Fibroblast of pulmonary artery (primary cell): ENCODE results near the gene ITPR3.

ENCODE experiments used
- DNase-seq: peaks from one replicate; pipeline ENCODE4 v3.0.0-alpha.2; 2010; ENCODE audit warnings: low read depth
- H3K4me3 ChIP-seq: replicated peaks from 2 replicates; pipeline ENCODE4 v1.5.1; 2011; ENCODE audit warnings: low read depth, mild to moderate bottlenecking, control low read depth, low read length, moderate library complexity
- CTCF ChIP-seq: IDR thresholded peaks from 2 replicates; pipeline ENCODE4 v1.5.1; 2011; ENCODE audit warnings: mild to moderate bottlenecking, control low read depth, low read length, inconsistent platforms; ENCODE audit errors: missing control alignments

The ITPR3 gene

DNA sequence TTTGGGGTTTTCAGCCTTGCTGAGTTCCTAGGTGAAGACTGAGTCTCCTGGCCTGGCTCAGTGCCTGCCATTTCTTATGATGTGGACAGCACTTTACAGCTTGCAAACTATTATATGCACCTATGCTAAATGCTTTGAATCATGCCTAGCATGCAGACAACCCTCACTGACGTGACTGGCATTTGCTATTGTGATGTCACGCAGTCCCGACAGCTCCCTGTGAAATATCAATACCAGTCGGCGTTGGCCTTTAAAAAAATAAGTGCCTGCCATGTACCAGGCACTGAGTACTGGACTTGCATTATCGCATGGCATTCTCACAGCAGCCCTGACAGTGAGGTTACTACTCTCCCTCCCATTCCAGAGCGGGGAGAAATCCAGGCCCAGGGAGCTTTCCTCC, 54.8 kb downstream of the ITPR3 start:
- no peak overlapping the region for H3K4me3 ChIP-seq
- DNase-seq = no peak
- TF ChIP-seq CTCF = no peak

- DNase-seq = no peak
- TF ChIP-seq CTCF = no peak
- no peak overlapping the region for H3K4me3 ChIP-seq
Measured at GRCh38 chr6:33676416-33677142, 55.5 kb downstream of the ITPR3 start.

GRCh38 chr6:33677143-33677660, 56.1 kb downstream of the ITPR3 start:
- no peak overlapping the region for H3K4me3 ChIP-seq
- no peak for DNase-seq
- no peak for TF ChIP-seq CTCF

- TF ChIP-seq CTCF = no peak
- H3K4me3 ChIP-seq = no peak overlapping the region
- no peak for DNase-seq
Measured at GRCh38 chr6:33677689-33678088, 56.6 kb downstream of the ITPR3 start.

DNA sequence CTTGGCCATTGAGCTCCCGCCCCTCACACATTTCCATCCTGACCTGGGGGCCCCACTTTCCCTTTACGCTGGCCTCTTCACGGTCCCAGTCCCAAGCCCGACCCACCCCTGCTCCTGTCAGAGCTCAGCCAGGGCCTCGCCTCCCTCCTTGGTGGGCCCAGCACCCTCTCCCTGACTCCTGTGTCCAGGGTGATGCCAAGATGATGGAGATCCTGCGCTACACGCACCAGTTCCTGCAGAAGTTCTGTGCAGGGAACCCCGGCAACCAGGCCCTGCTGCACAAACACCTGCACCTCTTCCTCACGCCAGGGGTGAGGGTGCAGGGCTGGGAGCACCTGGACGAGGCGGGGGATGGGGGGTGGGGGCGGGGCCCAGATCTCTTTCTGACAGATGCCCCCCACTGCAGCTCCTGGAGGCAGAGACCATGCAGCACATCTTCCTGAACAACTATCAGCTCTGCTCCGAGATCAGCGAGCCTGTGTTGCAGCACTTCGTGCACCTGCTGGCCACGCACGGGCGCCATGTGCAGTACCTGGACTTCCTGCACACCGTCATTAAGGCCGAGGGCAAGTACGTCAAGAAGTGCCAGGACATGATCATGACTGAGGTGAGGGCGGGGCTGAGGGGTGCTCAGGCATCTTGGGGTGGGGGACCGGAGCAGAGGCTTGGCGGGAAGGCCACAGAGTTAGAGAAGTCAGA, 57.3 kb downstream of the ITPR3 start:
- no peak overlapping the region for H3K4me3 ChIP-seq
- no peak for TF ChIP-seq CTCF
- DNase-seq = no peak

DNA sequence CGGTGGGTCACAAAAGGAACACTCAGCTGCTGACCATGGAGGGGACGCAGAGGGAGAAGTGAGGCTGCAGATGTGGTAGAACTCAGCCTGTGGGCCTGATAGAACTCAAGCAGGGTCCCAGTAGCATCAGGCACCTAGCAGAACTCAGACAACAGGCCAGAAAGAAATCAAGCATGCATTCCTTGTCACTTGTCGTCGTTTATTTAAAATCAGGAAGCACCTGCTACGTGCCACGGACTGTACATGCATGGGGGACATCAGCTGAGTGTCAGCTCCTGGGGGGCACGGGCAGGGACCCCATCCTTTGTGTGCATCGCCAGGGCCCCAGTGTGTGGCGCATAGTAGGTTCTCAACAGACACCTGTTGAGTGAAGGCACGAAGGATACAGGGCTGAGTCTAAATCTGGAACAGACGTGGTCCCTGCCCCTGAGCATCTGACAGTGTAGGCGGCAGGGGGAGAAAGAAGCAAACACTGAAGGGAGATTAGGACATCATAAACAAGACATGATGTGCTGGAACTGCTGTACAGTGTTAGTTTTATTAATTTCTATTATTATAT, 57.9 kb downstream of the ITPR3 start:
- DNase-seq = no peak
- TF ChIP-seq CTCF = no peak
- H3K4me3 ChIP-seq = no peak overlapping the region
